Measurements from ENCODE around the gene TPSB2. TPM values are rescaled to one million over a fixed set of nuclear protein-coding genes. Genes with fewer than 3 reads are reported as not detected.
"Not testable (repeated sequence)": the region's sequence is repeated elsewhere in the genome, so short reads cannot be mapped to it uniquely, and the experiment has no call there.

Gene TPSB2
- polyA plus RNA-seq, 1 donor from 2014 or later, result not detected

DNA sequence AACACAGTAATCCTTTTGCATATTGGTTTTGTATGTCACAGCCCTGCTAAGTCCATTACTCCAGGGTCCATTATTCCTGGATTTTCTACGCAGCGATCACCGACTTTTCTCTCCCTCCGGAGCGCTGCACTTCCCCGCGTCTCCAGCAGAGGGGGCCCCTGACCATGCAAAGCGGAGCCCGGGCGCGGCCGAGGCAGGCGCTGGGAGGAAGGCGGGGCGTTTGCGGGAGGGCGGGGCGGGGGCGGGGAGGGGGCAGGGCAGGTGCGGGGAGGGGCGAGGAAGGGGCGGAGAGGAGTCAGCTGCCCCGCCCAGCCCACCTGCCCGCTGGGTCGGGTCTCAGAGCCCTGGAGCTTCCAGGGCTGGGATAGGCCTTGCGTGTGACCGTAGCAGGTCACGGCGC lies 6.7 kb upstream of the TPSB2 start:
- H3K27me3 Mint-ChIP-seq, H3K27ac Mint-ChIP-seq, H3K4me1 Mint-ChIP-seq, H3K4me3 Mint-ChIP-seq, H3K36me3 Mint-ChIP-seq, H3K9me3 Mint-ChIP-seq: not testable (repeated sequence)

DNA sequence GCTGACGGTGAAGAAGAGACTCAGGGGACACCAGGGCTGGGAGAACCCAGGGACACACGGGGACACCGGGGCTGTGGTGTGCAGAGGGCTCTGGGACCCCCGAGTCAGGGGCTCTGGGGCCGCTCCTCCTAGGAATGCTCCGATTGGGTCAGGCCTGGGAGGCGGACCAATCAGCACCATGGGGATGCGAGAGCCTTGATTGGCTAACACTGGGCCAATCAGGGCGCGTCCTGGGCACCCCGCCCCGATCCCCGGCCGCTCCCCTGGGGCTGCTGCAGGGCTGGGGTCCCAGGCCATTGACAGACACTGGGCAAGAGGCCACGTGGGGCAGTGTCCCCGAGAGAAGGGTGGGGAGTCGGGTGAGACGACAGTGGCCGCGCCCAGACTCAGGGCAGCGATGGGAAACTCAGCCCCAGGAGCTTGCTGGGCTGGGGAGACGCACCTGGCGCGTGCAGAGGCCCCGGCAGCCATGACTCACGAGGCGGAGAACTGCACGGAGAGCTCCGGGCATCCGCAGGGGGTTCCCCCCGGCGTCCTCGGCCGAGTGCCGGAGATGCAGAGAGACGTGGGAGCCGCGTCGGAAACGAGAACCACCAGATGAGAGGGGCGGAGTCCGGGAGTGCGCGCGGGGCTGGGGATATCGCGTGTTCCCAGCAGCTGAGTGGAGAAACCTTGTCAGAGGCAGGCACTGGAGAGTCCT lies 2.2 kb upstream of the TPSB2 start:
- not testable (repeated sequence) for H3K27me3 Mint-ChIP-seq, H3K27ac Mint-ChIP-seq, H3K9me3 Mint-ChIP-seq, H3K4me3 Mint-ChIP-seq, H3K36me3 Mint-ChIP-seq, H3K4me1 Mint-ChIP-seq

DNA sequence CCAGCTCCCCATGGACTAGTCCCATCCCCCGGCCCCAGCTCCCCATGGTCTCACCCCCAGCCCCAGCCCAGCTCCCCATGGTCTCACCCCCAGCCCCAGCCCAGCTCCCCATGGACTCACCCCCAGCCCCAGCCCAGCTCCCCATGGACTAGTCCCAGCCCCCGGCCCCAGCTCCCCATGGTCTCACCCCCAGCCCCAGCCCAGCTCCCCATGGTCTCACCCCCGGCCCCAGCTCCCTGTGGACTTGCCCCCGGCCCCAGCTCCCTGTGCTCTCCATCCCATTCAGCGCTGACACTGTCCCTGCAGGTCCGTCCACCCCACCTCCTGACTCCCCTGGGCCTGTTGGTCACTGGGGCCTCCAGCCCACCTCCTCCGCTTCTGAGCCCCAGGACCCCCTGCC lies 1.3 kb upstream of the TPSB2 start:
- not testable (repeated sequence) for H3K4me1 Mint-ChIP-seq, H3K27me3 Mint-ChIP-seq, H3K4me3 Mint-ChIP-seq, H3K36me3 Mint-ChIP-seq, H3K9me3 Mint-ChIP-seq, H3K27ac Mint-ChIP-seq

DNA sequence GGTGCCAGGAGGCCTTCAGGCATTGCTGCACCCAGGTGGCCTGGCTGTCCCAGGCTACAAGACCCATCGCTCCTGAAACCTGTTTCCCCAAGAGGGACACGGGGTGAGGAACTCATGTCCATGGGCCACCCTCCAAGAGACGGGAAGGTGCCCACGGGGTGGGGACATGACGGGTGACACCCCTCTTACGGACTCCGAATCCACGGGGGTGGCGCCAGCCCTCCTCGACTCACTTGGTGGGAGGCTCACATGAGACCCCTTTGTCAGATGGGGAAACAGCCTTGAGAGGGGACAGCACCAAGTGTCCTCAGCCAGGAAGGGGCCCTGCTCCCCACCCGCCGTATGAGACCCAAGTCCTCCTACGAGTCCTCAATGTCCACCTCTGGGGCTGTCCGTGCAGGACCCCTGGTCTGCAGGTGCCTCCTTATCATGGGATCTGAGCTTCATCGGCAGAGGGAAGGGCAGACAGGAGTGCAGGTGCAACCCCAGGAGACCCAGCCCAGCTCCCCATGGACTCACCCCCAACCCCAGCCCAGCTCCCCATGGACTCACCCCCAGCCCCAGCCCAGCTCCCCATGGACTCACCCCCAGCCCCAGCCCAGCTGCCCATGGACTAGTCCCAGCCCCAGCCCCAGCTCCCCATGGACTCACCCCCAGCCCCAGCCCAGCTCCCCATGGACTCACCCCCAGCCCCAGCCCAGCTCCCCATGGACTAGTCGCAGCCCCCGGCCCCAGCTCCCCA lies 658 bp upstream of the TPSB2 start:
- H3K4me1 Mint-ChIP-seq, H3K27me3 Mint-ChIP-seq, H3K36me3 Mint-ChIP-seq, H3K9me3 Mint-ChIP-seq, H3K4me3 Mint-ChIP-seq, H3K27ac Mint-ChIP-seq: not testable (repeated sequence)

DNA sequence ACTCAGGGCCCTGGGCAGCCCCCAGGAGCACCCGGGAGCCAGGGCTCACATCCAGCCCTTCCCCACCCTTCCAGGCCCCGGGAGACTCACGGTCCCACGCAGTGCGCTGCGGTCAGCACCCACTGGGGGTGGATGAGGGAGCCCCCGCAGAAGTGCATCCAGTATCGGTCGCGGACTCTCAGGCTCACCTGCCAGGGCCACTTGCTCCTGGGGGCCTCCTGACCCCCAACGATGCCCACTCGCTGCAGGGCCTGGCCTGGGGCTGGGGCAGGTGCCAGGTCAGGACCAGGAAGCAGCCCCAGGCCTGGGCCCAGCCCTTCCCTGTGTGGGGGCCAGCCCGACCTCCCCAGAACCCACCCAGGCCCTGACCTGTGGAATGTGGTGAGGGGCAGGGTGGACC lies 508 bp downstream of the TPSB2 start:
- H3K36me3 Mint-ChIP-seq, H3K4me1 Mint-ChIP-seq, H3K4me3 Mint-ChIP-seq, H3K27me3 Mint-ChIP-seq, H3K27ac Mint-ChIP-seq, H3K9me3 Mint-ChIP-seq: not testable (repeated sequence)

DNA sequence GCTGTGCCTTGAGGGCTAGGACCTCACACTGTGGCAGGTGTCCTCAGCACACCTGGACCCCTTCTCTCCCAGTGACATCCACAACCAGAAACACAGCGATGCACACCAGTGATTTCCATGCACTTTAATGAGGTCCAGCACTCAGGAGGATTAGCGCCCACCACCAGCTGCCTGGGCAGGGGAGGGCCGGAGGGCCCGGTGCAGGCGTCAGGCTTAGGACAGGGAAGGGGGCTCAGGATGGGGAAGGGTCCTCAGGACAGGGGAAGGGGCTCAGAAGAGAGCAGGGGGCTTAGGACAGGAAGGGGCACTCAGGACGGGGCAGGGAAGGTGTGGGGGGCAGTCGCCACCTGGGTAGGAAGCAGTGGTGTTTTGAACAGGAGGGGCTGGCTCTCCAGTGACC lies 1.8 kb downstream of the TPSB2 start:
- H3K27me3 Mint-ChIP-seq, H3K27ac Mint-ChIP-seq, H3K36me3 Mint-ChIP-seq, H3K4me1 Mint-ChIP-seq, H3K9me3 Mint-ChIP-seq, H3K4me3 Mint-ChIP-seq: not testable (repeated sequence)

DNA sequence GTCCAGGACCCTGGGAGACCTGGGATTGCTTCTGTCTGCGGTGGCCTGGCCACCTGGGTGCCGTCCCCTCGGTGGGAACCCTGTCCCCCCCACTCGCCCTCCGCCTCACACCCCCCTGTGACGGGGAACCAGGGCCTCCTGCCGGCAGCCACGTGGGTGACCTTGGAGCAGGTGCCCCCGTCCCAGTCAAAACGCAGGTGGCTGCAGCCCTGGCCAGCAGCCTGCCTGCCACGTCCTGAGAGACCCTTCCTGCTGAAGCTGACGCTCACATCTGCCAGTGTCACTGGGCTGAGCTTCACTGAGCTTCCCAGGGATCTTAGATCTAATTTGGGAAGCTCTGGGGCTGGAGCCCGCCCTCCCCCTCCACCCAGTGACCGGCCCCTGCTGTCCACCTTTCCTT lies 3.3 kb downstream of the TPSB2 start:
- not testable (repeated sequence) for H3K4me1 Mint-ChIP-seq, H3K27me3 Mint-ChIP-seq, H3K36me3 Mint-ChIP-seq, H3K4me3 Mint-ChIP-seq, H3K9me3 Mint-ChIP-seq, H3K27ac Mint-ChIP-seq

DNA sequence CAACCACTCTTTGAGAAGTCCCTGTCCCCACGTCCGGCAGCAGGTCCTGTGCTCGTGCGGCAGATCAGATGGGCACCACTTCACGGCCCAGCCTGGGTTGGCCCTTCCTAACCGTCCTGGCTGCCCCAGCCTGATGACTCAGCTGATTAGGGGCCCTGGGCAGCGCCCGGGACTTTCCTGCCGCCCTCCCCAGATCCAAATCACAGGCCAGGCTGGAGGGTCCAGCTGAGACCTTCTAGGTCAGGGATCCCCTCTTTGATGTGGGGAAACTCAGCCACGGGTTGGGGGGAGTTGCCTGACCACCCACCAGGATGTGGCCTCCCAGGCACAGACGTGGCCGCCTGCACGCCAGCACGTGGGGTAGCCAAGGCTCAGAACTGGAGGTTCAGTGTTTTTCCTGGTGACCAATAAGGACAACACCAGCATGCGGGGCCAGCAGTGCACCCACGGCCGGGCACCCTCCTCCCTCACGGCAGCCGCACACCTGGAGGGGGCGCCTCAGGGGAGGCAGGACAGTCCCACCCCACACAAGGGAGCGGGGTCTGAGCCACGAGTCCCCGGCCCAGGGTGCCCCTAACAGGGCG lies 4.2 kb downstream of the TPSB2 start:
- not testable (repeated sequence) for H3K9me3 Mint-ChIP-seq, H3K27ac Mint-ChIP-seq, H3K27me3 Mint-ChIP-seq, H3K4me3 Mint-ChIP-seq, H3K36me3 Mint-ChIP-seq, H3K4me1 Mint-ChIP-seq

DNA sequence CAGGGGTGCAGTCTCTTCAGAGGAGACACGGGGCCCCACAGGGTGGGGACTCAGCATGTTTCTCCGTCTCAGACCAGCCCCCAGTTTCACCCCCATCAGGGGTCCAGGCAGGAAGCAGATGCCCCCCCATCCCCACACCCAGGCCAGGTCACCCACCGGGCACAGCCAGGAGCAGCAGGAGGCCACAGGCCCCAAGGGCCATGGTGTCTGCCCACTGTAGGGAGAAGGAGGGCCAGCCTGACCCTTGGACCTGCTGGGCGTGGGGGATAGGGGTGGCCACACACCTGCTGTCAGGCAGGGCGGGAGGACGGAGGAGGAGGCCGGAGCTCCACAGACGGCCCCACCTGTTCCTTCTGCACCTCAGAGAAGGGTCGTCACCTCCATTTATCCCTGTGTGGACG lies 4.9 kb downstream of the TPSB2 start, which contains the start of gene TPSG1:
Gene TPSG1, minus strand, starts transcription at position 218 of the 401 bp plus-strand sequence. Its CDS starts 16 bp downstream, at position 202.
- no peaks in the 10 kb centered on the region for H3K9me3 Mint-ChIP-seq
- H3K36me3 Mint-ChIP-seq, result no peaks in the 10 kb centered on the region
- no peak within 1 kb of the TSS for H3K27ac Mint-ChIP-seq
- H3K4me3 Mint-ChIP-seq, result no peak within 1 kb of the TSS
- no peaks in the 10 kb centered on the region for H3K4me1 Mint-ChIP-seq
- peaks cover 3% of the 10 kb centered on the region for H3K27me3 Mint-ChIP-seq

DNA sequence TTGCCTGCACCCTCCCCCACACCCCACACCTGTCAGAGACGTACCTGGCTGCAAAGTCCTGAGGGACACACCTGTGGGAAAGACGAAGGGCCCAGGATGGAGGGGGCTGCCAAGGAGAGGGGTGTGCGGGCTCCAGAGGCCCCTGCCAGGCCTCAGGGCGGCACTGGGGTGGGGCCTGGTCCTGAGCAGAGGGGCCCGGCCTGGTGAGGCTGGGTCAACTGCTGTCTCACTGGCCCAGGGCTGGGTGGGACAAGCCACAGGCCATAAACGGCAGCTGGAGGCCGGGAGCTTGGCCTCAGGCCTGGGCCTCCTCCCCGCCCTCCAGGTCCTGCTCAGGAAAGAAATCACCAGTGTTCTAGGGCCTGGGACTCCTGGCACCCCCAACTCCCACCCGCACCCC lies 5.4 kb downstream of the TPSB2 start:
- Mint-ChIP-seq H3K27me3 (peaks cover 3% of the 10 kb centered on the region), H3K9me3 (no peaks in the 10 kb centered on the region), H3K27ac (no peak overlapping the region), H3K4me1 (no peaks in the 10 kb centered on the region), H3K36me3 (no peaks in the 10 kb centered on the region), H3K4me3 (no peak overlapping the region)

DNA sequence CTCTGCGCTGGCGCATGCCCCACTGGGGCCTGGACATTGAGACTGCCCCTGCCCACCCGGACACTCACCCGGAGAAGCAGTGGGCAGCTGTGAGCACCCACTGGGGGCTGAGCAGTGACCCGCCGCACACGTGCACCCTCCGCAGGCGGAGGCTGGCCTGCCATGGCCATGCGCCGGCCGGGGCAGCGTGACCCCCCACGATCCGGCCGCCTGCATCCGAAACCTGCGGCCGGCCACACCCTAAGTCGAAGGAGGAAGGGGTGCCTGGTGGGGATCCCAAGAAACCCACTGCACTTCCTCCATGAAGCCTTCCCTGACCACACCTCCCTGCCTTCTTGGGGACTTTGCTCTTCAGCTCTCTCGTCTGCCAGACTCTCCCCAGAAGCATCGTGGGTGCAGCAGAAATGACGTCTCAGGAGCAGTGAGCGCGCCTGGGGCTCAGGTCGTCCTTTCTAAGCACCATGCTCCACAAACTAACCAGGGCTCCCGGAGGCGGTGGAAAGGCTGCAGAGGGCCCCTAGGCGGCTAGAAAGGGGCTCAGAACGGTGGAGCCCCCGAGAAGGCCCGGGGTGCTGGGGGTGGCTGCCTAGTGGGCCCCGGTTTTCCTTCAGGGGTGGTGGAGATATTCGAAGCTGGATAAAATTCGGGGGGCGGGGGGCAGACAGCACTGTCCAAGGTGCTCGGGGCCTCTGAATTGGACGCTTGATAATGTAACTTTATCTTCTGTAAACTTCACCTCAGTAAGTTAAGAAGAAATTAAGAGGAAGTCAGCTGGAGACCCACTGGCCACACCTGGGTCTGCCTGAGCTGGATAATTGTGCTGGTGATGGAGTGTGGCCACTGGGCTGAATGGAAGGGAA lies 6.4 kb downstream of the TPSB2 start:
- H3K4me3 Mint-ChIP-seq, result no peak overlapping the region
- peaks cover 3% of the 10 kb centered on the region for H3K27me3 Mint-ChIP-seq

DNA sequence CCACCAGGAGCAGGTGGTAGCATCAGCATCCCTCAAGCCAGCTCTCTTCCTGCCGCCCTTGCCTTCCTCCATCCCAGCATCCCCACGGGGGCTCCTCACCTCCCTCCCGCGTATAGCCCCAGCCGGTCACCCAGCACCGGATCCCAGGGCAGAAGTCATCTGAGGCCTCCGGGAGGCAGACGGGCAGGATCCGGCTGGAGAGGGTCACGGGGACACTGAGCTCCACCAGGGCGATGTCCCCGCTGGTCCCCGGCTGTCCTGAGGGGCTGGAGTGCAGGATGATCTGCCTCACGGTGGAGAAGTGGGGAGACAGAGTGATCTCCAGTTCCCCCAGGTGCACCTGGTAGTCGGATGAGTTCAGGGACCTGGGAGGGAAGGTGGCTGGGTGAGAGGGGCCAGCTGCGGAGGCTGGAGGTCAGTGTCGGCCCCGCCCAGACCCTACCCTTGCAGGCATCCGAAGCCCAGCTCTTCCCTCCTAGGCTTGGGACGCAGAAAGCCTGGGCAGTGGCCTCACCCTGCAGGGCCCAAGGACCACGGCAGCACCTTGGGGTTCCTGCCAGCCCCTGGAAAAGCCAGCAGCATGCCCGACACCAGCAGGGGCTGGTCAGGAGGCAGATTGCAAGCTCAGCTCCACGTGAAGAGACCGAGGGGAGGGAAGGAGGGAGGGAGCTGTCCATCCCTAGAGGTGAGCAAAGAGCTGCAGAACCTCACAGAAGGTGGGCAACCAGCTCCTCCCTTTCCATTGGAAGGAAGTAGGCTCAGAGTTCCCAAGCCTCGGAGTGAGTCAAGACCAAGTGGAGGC lies 7.2 kb downstream of the TPSB2 start:
- no peaks in the 10 kb centered on the region for H3K4me1 Mint-ChIP-seq
- H3K27me3 Mint-ChIP-seq, result peaks cover 3% of the 10 kb centered on the region
- H3K27ac Mint-ChIP-seq, result no peak overlapping the region
- H3K9me3 Mint-ChIP-seq, result no peaks in the 10 kb centered on the region
- no peaks in the 10 kb centered on the region for H3K36me3 Mint-ChIP-seq
- no peak overlapping the region for H3K4me3 Mint-ChIP-seq

More for the DNA sequence above, 6.4 kb downstream of the TPSB2 start:
- no peaks in the 10 kb centered on the region for H3K4me1 Mint-ChIP-seq
- H3K36me3 Mint-ChIP-seq, result no peaks in the 10 kb centered on the region
- H3K27ac Mint-ChIP-seq, result no peak overlapping the region
- H3K9me3 Mint-ChIP-seq, result no peaks in the 10 kb centered on the region

DNA sequence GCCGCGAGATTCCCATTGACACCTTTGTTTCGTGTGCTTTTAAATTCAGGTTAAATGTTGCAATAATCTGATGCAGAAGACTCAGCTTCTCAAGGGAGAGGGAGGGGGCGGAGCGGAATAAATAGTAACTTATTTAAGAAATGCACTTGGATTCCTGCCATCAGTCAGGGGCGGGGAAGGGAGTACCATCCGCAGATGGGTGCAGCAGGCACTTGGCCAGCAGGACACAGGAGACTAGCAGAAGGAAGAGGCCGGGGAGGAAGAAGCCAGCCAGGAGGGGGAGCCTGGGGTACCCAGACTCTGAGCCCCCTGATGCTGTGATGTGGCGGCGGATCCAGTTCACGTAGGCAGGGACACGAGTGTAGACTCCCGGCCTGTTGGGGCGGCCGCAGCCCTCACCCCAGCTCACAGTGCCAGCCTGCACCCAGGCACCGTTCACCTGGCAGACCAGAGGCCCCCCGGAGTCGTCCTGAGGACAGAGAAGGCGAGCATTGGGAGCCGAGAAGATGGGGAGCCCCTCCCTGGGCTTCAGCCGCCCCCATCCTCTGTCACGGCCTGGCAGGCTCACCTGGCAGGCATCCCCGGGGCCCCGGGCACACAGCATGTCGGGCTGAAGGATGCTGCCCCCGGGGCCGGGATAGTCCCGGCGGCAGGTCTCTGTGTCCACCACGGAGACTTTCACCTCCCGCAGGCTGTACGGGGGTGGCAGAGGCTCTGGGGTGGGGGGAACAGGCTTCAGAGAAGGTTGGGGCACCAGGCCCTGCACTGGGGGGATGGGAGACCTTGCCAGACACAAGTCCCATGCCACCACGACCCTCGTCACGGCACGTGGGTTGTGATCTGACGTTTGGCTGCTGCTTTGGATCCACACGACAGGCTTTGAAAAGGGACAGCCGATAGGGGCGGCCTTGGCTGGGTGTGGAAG lies 8.1 kb downstream of the TPSB2 start:
- H3K27me3 Mint-ChIP-seq, result peaks cover 3% of the 10 kb centered on the region
- H3K9me3 Mint-ChIP-seq, result no peaks in the 10 kb centered on the region
- H3K4me3 Mint-ChIP-seq, result no peak overlapping the region
- no peaks in the 10 kb centered on the region for H3K36me3 Mint-ChIP-seq
- no peaks in the 10 kb centered on the region for H3K4me1 Mint-ChIP-seq
- H3K27ac Mint-ChIP-seq, result no peak overlapping the region
